H1 (cell line): ENCODE measurements around the gene CHD2. TPM values are rescaled to one million over a fixed set of nuclear protein-coding genes. Genes with fewer than 3 reads are reported as not detected.

Source experiments
- RXRA ChIP-seq: IDR thresholded peaks from 2 replicates; pipeline ENCODE4 v1.6.1; 2011; ENCODE audit warnings: low read depth, mild to moderate bottlenecking, low read length, moderate library complexity; ENCODE audit not compliant: insufficient read depth
- SP4 ChIP-seq: IDR thresholded peaks from 2 replicates; pipeline ENCODE4 v1.6.1; 2012; ENCODE audit warnings: low read length, inconsistent platforms
- polyA plus RNA-seq, 7 experiments: library from polyadenylated mRNA; depleted of rRNA in 3 of 7; stranded (reverse) in 5 of 7; unstranded in 2 of 7; fragments of >200 nt in 5 of 7; fragments of 200-250 nt in 2 of 7; gene quantifications; 1 replicate in 5 of 7; 2 replicates in 1 of 7; 4 replicates in 1 of 7; pipeline versions ENCODE4 v1.2.1 to v1.2.3, GENCODE V29; 2011 to 2013; ENCODE audit warnings: missing spikeins in 2 of 7, mixed read lengths in 2 of 7
- total RNA-seq: library from RNA; stranded (reverse); fragmentation: NEBNext Ultra II Directional; extraction: Animal tissue kit (Norgen Biotek cat#: 25700); gene quantifications from 2 replicates; pipeline ENCODE4 v1.2.1, GENCODE V29; 2021

The CHD2 gene
- total and polyA plus RNA-seq, 2 of the 8 experiments (the other 6 are each of a cell fraction or from before 2014, with no cell fraction given), result 28.8 to 70.0 TPM

GRCh38 chr15:92893200-92893599, 6.9 kb upstream of the CHD2 start (continued):
- TF ChIP-seq RXRA (no peak), SP4 (no peak)
